ENCODE data around the gene DCTN4.

The DCTN4 gene

GRCh38 chr5:150731669-150732242 lies 27.1 kb downstream of the DCTN4 start:
- no peak for DNase-seq

- no peak for DNase-seq
Observed at GRCh38 chr5:150729859-150730258, 29.0 kb downstream of the DCTN4 start.

- no peak for DNase-seq
Observed at GRCh38 chr5:150723845-150724244, 35.0 kb downstream of the DCTN4 start.

- DNase-seq: no peak
Observed at GRCh38 chr5:150710165-150710564, 48.7 kb downstream of the DCTN4 start.

- DNase-seq: no peak
Observed at GRCh38 chr5:150706776-150707390, 51.9 kb downstream of the DCTN4 start.

- DNase-seq: no peak
Observed at GRCh38 chr5:150703762-150704161, 55.1 kb downstream of the DCTN4 start.

GRCh38 chr5:150700594-150701377 lies 58.0 kb downstream of the DCTN4 start, which contains the start of gene RBM22:
Gene RBM22 (minus strand): TSS chr5:150701062. CDS start chr5:150700985, 77 bp downstream.
- peak; percentile 91 to 94 for DNase-seq

GRCh38 chr5:150700246-150700593 lies 58.6 kb downstream of the DCTN4 start:
- peak in 1 of 2 experiments; percentile 57 for DNase-seq

- no peak for DNase-seq
Observed at GRCh38 chr5:150694612-150695011, 64.2 kb downstream of the DCTN4 start.

GRCh38 chr5:150692276-150692675 lies 66.5 kb downstream of the DCTN4 start:
- no peak for DNase-seq

GRCh38 chr5:150690760-150691159 lies 68.1 kb downstream of the DCTN4 start:
- DNase-seq: no peak

- no peak for DNase-seq
Observed at GRCh38 chr5:150689120-150689519, 69.7 kb downstream of the DCTN4 start.

GRCh38 chr5:150676578-150676977 lies 82.2 kb downstream of the DCTN4 start:
- DNase-seq: no peak

GRCh38 chr5:150675069-150675468 lies 83.7 kb downstream of the DCTN4 start:
- no peak for DNase-seq

GRCh38 chr5:150674341-150674821 lies 84.4 kb downstream of the DCTN4 start:
- DNase-seq: no peak

GRCh38 chr5:150672884-150673275 lies 85.9 kb downstream of the DCTN4 start:
- no peak for DNase-seq

- no peak for DNase-seq
Observed at GRCh38 chr5:150672237-150672883, 86.5 kb downstream of the DCTN4 start.

GRCh38 chr5:150671509-150672236 lies 87.1 kb downstream of the DCTN4 start:
- DNase-seq: no peak

- no peak for DNase-seq
Observed at GRCh38 chr5:150670948-150671310, 87.9 kb downstream of the DCTN4 start.

GRCh38 chr5:150670275-150670947 lies 88.4 kb downstream of the DCTN4 start:
- no peak for DNase-seq

- DNase-seq: no peak
Observed at GRCh38 chr5:150665044-150665443, 93.8 kb downstream of the DCTN4 start.

GRCh38 chr5:150663936-150664335 lies 94.9 kb downstream of the DCTN4 start:
- DNase-seq: no peak

Data from SW 1271 (cell line).